GM21528 (cell line): ENCODE results near the gene ZNF584.

Experiments used
- ATAC-seq: cut with Tn5 transposase; IDR thresholded peaks from one replicate; pipeline ENCODE4 v1.9.1; 2021; ENCODE audit warnings: mild to moderate bottlenecking, moderate library complexity; ENCODE audit not compliant: unreplicated experiment, low FRiP score

The ZNF584 gene

DNA sequence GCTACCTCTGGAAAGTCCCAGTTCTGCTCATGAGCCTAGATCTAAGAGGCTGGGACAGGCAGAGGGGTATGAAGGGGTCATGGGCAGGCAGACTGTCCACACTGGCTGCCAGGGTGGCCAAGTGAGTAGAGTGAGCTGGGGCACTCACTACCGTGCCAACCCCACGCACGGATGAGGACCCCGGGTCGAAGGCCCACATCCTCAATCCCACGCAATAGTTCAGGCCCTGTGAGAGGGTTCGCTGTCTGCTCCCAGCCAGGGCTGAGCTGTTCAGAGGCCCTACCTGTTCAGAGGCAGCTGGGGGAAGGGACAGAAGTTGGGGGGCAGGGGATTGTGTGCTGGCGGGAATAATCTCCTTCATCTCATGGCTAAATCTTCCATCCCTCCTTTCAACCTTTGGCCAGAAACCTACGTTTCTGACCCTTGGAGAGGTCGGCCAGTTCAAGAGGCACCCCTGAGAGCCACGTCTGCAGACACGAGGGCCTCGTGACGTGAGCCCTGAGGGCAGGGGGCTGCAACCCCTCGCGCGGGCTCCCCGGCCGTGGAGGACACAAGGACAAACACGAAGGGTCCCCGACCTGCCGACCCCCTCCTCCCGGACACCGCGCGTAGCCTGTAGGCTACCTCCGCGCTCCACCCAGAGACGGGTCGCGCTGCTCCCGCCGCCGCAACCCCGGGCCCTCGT is 22.4 kb upstream of the ZNF584 start:
- ATAC-seq = peak; percentile 15

DNA sequence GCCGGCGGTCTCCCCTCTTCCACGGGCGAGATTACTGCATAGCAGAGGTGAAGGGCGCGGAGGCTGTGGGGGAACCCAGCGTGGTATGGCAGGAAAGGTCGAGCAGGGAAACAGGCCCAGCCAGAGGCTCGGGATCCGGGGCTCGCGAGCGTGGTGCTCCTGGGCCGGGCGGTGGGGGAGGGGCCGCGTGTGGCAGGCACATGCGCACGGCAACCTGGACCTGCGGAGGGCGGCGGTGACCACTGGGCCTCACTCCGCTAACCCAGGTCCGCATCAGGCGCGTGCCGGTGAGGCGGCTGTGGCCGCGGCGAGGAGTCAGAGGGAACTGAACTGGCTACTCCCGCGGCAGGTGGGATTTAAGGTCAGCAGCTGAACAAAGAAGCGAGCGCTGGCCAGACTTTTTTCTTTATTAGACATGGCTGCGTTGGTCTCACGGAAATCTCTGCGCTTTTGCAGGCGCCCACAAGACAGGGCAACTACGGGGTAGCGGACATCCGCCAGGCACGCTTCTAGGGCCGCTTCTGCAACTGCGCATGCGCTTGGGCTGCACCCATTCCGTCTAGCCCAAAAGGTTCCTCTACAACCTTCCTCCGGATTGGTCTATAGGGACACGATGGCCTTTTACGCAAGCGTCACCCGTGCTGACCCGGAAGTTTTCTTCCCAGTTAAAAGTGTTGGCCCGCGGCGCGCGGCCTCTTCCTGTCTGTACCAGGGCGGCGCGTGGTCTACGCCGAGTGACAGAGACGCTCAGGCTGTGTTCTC is 21.7 kb upstream of the ZNF584 start, which contains the start of gene RPS5:
Gene RPS5, plus strand, starts transcription at position 694 of the 762 bp plus-strand sequence. CDS start 869 bp downstream, outside the sequence.
- ATAC-seq = peak; percentile 64

DNA sequence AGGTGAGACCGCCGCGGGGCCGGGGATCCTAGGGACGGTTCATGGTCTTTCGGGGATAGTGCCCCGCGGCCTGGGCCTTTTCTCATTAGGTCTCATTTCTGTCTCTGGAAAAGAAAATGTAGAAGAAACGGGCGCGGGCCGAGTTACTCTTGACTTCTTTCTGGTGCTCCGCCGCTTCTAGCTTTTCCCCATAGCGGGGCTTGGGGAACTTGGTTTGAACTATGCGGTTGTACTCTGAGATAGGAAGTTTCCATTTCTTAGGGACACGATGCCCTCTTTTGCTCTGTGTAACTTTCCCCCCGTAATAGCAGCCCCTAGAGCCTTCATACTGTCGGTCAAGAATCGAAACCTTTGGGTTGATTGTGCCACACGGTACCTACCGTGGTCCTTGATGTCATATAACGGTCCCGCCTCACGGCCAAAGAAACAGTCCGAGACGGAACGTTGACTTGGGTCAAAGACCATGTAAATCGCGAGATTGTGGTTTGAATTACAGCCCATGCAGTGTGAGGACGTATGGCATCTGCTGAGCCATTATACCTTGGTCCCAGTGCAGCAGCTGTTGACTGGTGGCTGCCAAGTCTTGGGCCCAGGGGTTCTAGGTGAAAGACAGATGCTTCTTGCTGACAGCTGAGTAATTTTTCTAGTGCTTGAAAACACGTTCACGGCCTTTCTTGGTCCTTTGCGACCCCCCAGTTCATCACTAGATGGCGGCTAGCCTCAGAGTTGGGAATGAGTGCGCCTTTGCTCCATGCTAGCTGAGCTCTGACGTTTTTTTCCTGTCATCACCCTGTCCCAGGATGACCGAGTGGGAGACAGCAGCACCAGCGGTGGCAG is 20.9 kb upstream of the ZNF584 start:
- no peak for ATAC-seq

DNA sequence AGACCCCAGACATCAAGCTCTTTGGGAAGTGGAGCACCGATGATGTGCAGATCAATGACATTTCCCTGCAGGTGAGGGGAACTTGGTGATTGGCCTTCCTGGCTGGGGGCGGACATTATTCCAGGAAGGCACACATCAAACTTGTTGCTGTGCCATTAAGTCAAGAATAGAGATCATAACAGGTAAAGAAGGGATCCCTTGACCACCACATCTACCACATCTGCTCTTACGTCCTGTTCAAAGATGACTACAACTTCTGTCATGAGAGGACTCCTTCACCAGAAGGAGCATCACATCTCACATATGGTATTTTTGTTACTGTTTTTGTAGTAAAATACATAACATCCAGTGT is 20.3 kb upstream of the ZNF584 start:
- ATAC-seq = no peak

DNA sequence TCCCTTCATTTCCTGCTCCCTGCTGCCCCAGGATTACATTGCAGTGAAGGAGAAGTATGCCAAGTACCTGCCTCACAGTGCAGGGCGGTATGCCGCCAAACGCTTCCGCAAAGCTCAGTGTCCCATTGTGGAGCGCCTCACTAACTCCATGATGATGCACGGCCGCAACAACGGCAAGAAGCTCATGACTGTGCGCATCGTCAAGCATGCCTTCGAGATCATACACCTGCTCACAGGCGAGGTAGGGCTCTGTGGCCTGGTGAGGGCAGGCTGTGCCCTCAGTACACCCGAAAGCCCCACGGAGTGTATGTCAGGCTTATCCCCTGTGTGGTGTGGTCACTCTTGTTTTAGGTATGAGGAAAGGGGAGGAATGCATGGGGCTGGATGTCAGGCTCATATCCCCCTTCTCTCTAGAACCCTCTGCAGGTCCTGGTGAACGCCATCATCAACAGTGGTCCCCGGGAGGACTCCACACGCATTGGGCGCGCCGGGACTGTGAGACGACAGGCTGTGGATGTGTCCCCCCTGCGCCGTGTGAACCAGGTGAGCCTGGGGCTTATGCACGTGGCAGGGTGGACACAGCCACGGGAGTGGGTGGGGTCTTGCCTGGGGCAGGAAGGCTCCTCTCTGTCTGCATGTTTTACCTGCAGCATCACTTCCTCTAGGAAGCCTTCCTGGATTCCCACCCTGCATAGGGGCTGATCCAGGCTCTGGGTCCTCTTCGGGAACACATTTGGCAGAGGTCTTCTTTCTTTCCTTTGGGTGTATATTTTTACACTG is 15.3 kb upstream of the ZNF584 start:
- no peak for ATAC-seq

DNA sequence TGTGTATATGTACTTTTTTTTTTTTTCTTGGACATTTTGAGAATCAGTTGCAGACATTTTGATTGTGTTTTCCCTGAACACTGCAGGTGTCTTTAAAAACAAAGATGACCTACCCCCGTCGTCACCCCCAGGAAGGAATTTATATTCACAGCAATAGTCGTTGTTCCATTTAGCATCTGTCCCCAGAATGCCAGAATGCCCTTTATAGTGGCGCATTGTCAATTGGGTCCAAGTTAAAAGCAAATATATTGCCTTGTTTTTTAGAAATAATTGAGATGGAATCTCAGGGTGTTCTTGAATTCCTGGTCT is 14.8 kb upstream of the ZNF584 start:
- ATAC-seq = no peak

DNA sequence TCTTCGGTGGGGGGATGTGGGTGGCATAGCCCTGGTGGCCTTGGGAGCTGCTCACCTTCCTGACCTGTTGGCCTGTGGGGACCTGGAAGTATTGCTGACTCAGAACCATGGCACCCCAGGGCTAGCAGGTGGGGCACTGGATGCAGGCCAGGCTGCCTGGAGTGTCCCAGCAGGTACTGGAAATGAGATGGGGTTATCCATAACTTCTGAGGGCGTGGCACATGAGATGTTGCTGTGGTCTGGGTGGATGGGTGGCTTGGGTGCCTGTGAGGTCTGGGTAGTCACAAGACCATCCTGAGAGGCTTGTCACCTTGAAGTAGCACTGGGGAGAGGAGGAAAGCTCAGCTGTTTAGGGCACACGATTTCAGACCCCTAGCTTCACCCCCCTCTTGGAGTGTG is 13.6 kb upstream of the ZNF584 start:
- ATAC-seq = no peak

DNA sequence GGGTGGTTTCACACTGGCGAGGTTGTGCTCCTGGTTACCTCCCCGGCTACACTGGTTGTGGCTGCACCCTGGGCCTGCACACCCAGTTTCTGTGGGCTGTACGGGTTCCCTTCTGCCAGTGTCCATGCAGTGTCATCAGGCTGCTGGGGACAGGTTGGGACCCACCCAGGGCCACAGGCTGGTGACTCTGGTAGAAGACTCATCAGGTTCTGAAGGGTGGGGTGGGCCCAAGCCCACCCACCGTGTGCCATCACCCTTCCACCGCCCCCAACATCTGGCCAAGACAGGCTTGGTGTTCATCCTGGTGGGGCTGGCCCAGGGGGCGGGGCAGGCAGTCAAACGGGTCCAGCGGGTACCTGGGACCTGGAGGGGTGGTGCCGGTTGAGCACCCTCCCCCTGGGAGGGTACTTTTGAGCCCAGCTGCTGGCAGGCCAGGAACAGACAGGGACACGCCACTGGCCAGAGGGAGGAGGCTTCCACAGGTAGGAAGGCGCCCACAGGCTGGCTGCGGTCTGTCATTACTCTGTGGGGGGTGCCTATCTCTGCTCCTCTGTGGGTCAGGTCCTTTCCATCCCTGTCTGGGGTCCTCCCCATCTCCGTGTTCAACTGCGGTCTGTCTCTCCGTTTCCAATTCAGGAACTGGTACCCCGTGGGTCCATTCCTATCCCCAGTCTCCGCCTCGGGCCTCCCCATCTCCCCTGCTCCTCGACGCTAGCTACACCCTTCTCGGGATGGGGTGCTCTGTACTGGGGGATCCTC is 13.1 kb upstream of the ZNF584 start, which contains the start of gene RNF225:
Gene RNF225, plus strand, starts transcription at position 437 of the 759 bp plus-strand sequence. CDS start 434 bp downstream, outside the sequence.
- ATAC-seq = no peak

DNA sequence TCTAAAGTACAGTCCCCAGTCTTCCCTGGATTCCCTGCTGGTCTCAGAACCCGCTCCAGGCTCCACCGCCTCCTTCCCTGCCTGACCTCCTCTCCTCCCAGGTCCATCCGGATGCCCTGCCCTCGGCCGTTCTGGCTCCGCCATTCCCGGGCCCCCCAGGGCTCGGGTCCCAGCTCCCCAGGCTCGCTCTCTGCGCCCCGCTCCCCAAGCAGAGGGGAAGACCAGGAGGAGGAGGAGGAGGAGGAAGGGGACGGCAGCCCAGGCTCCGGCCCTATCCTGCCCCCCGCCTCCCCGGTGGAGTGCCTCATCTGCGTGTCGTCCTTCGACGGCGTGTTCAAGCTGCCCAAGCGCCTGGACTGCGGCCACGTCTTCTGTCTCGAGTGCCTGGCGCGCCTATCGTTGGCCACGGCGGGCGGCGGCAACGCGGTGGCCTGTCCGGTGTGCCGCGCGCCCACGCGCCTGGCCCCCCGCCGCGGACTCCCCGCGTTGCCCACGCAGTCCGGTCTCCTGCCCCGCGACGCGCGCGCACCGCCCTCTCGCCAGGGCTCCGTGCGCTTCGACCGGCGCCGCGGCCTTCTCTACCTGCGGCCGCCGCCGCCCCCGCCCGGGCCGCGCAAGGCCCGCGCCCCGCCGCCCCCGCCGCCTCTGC is 12.3 kb upstream of the ZNF584 start:
- no peak for ATAC-seq

DNA sequence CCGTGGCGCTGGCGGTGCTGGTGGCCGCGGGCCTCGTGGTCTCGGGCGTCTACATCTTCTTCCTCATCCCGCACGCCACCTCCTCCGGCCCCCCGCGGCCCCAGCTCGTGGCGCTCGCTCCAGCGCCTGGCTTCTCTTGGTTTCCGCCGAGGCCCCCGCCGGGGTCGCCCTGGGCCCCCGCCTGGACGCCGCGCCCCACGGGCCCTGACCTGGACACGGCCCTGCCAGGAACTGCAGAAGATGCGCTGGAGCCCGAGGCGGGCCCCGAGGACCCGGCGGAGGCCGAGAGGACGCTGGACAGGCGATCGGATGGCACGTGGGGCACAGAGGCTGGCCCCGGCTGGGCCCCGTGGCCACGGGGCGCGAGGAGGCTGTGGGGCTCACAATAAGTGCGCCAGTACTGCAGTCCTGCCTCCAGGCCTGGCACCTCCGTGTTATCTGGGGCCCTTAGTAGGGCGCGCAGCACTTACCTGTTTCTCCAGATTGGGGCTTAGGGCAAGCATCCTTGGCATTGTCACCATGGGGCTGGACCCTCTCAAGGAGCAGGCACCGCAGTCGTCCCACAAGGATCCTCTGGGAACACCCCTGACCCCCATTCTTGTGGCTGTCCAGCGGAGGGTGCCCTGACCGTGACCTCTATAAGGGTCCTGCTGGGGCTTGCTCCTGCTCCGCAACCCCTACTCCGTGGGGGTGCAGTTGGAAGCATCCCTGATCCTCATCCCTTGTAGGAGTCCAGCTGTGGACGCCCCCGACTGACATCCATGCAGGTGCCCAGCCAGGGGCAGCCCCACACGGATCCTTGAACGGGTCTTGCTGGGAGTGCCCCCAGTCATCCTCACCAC is 11.5 kb upstream of the ZNF584 start:
- ATAC-seq = no peak

DNA sequence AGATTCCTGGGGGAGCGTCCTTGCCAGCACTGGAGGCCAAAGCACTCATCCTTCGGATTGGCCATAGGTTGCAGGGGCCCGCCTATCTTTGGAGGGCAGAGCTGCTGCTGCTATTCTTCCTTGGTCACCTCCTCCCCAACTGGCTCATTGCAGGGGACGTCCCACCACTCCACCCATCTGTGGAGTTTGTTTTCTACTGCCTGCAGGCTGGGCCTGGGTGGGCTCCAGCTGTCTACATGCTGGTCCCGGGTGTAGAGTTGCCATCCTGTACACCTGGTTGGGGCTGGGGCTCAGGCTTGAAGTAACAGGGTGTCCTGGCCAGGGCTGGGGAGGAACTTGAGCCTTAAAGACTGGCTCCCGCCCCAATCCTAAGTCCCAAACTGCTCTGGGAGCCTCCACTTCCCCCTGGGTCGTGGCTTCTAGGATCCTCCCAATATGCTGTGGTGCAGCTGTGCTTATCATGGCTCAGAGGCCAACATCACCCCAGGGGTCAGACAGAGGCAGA is 10.9 kb upstream of the ZNF584 start:
- no peak for ATAC-seq

DNA sequence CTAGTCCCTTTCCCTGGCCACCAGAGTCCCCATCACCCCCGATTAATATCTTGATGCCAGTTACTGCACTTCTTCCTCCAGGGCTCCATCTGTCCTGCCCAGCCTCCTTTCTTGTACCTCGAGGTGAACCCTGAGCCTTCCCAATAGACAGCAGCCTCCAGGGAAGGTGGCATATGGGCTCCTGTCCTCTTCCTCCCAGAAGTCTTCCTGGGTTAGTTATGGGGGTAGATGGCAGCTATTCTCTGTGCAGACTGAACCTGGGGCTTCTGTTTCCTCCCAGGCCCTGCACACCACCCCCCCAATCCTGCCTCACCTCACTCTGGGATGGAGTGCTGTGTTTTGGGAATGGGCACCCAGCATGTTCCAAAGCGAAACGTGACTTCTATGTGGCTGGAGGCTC is 10.4 kb upstream of the ZNF584 start:
- no peak for ATAC-seq

DNA sequence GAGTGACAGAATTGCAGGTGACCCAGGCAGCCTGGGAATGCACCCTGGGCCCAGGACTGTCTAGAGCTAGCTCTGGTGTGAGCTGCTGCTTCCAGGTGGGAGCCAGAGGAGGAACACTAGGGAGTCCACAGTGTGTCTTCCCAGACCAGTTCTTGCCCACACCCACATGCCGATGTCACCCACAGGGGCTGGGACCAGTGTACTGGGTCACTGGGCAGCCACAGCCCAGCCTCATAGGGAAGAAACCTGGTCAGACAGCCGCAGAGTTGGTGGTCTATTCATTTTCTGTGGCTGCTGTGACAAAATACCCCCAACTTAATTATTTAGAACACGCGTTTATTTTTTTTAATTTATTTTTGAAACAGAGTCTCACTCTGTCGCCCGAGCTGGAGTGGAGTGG is 9.9 kb upstream of the ZNF584 start:
- no peak for ATAC-seq

DNA sequence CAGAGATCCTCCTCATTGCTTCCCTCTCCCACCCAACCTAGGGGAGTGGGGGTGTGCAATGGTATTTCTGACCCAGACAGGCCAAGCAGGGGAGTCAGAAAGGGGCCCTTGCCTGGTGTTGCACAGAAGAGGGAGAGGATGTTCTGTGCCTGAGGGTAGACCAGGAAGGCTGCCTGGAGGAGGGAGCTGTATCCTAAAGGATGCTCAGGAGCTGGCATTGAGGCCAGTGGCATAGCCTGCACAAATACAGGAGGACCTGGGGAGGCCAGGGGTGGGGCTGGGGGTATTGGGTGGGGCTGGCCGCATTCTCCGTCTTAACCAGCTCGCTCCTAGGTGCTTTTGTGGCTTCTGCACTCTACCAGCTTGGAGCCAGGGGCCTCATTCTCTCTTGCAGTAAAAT is 8.5 kb upstream of the ZNF584 start:
- ATAC-seq = no peak

DNA sequence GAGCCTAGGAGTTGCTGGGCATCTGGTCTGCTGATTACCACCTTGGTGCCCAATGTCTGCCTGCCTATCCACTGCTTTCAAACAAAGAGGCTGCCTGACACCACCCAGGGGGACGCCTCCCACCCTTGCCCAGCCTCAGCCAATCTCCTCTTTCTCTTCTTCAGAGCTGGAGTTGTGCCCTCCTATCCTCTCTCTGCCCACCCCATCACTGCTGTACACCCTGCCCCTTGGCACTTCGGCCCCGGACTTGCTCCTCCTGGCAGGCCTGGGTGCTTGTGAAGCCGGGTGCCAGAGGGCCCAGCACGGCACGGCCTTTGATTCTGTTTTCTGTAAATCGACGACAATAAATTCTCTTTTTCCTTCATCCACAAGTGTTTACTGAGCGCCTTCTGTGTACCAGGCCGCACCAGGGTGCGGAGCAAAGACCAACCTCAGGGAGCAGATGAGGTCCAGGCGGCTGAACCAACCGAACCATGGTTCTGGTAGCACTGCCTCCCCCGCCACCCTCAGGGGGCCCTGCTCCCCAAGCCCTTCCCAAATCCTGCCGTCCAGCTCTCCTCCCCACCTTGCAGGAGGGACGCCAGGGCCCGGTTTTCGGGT is 8.0 kb upstream of the ZNF584 start:
- ATAC-seq = no peak

DNA sequence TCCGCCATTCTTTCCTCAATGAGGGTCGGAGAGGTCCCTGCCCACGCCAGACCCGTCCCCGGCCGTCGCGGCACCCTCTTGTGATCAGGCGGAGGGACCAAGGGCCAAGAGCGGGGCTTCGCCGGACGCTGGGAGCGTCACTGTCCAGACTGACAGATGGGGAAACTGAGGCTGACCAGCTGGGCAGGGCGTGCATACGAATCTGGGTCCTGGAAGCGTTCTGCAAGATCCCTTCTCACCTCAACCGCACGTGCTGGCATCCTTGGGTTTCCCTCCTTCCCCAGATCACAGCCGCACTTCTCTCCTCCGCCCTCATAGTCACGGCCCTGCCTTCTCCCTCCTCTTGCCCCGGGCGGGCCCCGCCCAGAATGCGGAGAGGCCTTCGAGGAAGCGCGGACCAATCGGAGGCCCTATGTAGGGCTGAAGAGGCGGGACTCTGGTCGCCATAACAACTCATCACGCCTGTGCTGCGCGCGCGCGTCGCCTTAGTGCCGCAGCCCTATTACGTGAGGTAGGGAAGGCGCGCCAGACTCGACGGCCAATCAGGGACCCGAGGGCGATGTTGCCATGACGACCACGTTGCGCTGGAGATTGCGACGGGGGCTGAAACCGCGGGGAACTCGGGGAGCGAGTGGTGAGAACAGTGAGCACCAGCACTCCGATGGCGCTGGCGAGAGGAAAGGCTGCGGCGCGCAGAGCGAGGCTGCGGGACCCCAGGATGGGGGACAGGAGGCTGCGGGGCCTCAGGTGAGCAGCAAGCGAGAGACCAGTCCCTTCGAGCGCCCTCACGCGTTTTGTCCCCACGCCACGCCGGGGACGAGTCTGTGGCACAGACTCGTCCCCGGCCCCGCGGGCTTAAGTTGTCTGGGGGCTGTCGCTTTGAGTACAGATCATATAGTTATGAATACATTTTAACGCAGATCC is 7.3 kb upstream of the ZNF584 start:
- peak; percentile 95 for ATAC-seq
